NOMO-1 (cell line): ENCODE data around the gene GARIN1A.

Experiments used
- DNase-seq, 2 experiments: peaks; one replicate each; lab custom pipeline; 2025; ENCODE audit not compliant: unreplicated experiment in 2 of 2; lab: John Stamatoyannopoulos, UW

GARIN1A gene

GRCh38 chr7:128710481-128710880 lies 38.4 kb downstream of the GARIN1A start:
- peak; percentile 35 to 47 for DNase-seq

- DNase-seq = no peak
Measured at GRCh38 chr7:128713794-128714193, 41.7 kb downstream of the GARIN1A start.

- DNase-seq = no peak
Measured at GRCh38 chr7:128714701-128715495, 42.8 kb downstream of the GARIN1A start.

- no peak for DNase-seq
Measured at GRCh38 chr7:128718967-128719642, 47.0 kb downstream of the GARIN1A start.

- no peak for DNase-seq
Measured at GRCh38 chr7:128721376-128721775, 49.3 kb downstream of the GARIN1A start.
